Spleen (tissue), 7 donors: ENCODE results near the gene TMEM126A.

Source experiments
- POLR2A ChIP-seq, 3 donors: fragments of 450-650 bp; IDR thresholded peaks; one replicate each; pipeline ENCODE4 v1.5.1; 2017; ENCODE audit warnings: antibody characterized with exemption in 3 of 3, mild to moderate bottlenecking in 1 of 3
- POLR2AphosphoS5 ChIP-seq, 3 donors: sonication (generic); formaldehyde crosslinking; IDR thresholded peaks; one replicate each; pipeline ENCODE4 v1.5.1; 2017; ENCODE audit warnings: antibody characterized with exemption in 3 of 3
- TF ChIP-seq, protein P1 (sequence below), 11 experiments: fragments of 200-600 bp in 7 of 11; fragments of 450-650 bp in 4 of 11; sonication (generic) in 4 of 11; IDR thresholded peaks in 8 of 11; conservative IDR thresholded peaks in 3 of 11; 1 replicate in 7 of 11; 2 replicates in 4 of 11; pipeline versions ENCODE4 v1.4.0 to v1.8.0; 2016 to 2021; ENCODE audit warnings: antibody characterized with exemption in 11 of 11, inconsistent platforms in 4 of 11, mild to moderate bottlenecking in 1 of 11
- donor health status: DM: no; HTN: no; CAD: no; lungs with moderate emphysema.
- donor health status: DM: no; HTN: no; CAD: no.
- donor health status: DM: no; HTN: no; CAD: no.

DNA sequence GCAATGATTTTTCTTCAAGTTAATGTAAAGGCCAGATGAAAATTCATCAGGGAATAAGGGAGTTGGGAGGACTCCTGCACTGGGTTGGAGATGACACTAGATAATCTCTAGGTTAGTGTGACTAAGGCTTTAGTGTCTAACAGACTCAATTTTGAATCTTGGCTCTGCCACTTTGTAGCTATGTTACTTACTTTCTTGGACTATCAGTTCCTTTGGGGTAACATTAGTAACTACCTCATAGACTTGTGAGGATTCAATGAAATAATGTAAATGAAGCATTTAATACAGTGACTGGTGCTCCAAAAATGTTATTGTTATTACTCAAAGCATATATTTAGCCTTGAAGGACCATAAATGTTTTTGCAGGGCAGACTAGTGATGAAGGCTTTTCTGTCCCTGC lies 47.8 kb downstream of the TMEM126A start:
- TF ChIP-seq, protein P1, sequence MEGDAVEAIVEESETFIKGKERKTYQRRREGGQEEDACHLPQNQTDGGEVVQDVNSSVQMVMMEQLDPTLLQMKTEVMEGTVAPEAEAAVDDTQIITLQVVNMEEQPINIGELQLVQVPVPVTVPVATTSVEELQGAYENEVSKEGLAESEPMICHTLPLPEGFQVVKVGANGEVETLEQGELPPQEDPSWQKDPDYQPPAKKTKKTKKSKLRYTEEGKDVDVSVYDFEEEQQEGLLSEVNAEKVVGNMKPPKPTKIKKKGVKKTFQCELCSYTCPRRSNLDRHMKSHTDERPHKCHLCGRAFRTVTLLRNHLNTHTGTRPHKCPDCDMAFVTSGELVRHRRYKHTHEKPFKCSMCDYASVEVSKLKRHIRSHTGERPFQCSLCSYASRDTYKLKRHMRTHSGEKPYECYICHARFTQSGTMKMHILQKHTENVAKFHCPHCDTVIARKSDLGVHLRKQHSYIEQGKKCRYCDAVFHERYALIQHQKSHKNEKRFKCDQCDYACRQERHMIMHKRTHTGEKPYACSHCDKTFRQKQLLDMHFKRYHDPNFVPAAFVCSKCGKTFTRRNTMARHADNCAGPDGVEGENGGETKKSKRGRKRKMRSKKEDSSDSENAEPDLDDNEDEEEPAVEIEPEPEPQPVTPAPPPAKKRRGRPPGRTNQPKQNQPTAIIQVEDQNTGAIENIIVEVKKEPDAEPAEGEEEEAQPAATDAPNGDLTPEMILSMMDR (IDR thresholded peaks at IDR 0.05 in 8 of 11, conservative IDR thresholded peaks at IDR 0.05 in 3 of 11) = no peak
- TF ChIP-seq POLR2AphosphoS5 (IDR thresholded peaks at IDR 0.05) (no peak), POLR2A (IDR thresholded peaks at IDR 0.05) (no peak)
